HG02763 (cell line): ENCODE results near the gene SYCE3.

Experiments used
- ATAC-seq: cut with Tn5 transposase; IDR thresholded peaks from one replicate; pipeline ENCODE4 v1.9.1; 2021; ENCODE audit warnings: mild to moderate bottlenecking, moderate library complexity; ENCODE audit not compliant: unreplicated experiment

The SYCE3 gene

GRCh38 chr22:50532824-50533796, 29.6 kb downstream of the SYCE3 start:
- no peak for ATAC-seq

- peak; percentile 4 for ATAC-seq
These were observed 30.6 kb downstream of the SYCE3 start for GRCh38 chr22:50531962-50532674.

- peak; percentile 36 for ATAC-seq
These were observed 31.2 kb downstream of the SYCE3 start for GRCh38 chr22:50531546-50531961.

GRCh38 chr22:50530877-50531545, 31.7 kb downstream of the SYCE3 start:
- no peak for ATAC-seq

- ATAC-seq, result no peak
These were observed 32.2 kb downstream of the SYCE3 start for GRCh38 chr22:50530580-50530876.

GRCh38 chr22:50529897-50530579, 32.7 kb downstream of the SYCE3 start, which contains the start of gene TYMP:
TYMP (minus strand) TSS chr22:50530012; CDS start chr22:50529709, 303 bp downstream.
- ATAC-seq, result peak; percentile 18

- no peak for ATAC-seq
These were observed 33.3 kb downstream of the SYCE3 start for GRCh38 chr22:50529416-50529896.

GRCh38 chr22:50528682-50529415, 33.9 kb downstream of the SYCE3 start:
- ATAC-seq, result no peak

GRCh38 chr22:50527921-50528681, 34.6 kb downstream of the SYCE3 start:
- ATAC-seq, result no peak

- no peak for ATAC-seq
These were observed 35.6 kb downstream of the SYCE3 start for GRCh38 chr22:50526834-50527801.

GRCh38 chr22:50526108-50526833, 36.4 kb downstream of the SYCE3 start:
- ATAC-seq, result peak; percentile 33

- ATAC-seq, result peak; percentile 27
These were observed 36.9 kb downstream of the SYCE3 start for GRCh38 chr22:50525858-50526107.

- peak; percentile 41 for ATAC-seq
These were observed 37.4 kb downstream of the SYCE3 start, which contains the start of gene SCO2 for GRCh38 chr22:50525104-50525857. SCO2 (minus strand) TSS chr22:50525598; CDS start chr22:50524411, 1,187 bp downstream.

GRCh38 chr22:50524676-50525103, 38.0 kb downstream of the SYCE3 start:
- ATAC-seq, result no peak

GRCh38 chr22:50523806-50524675, 38.7 kb downstream of the SYCE3 start:
- ATAC-seq, result no peak

GRCh38 chr22:50523458-50523805, 39.3 kb downstream of the SYCE3 start:
- ATAC-seq, result no peak
